Stomach (tissue), 4 donors: Measurements from ENCODE around the gene AMMECR1L.

Experiments used
- POLR2A ChIP-seq, 4 donors: fragments of 450-650 bp; IDR thresholded peaks; one replicate each; pipeline ENCODE4 v1.6.1; 2016; ENCODE audit warnings: antibody characterized with exemption in 4 of 4, control low read depth in 2 of 4, mild to moderate bottlenecking in 1 of 4, moderate library complexity in 1 of 4
- POLR2AphosphoS5 ChIP-seq, 3 donors: sonication (generic); formaldehyde crosslinking; IDR thresholded peaks; one replicate each; pipeline ENCODE4 v1.6.1; 2016; ENCODE audit warnings: antibody characterized with exemption in 3 of 3
- TF ChIP-seq, protein P1 (sequence below), 7 experiments: fragments of 450-650 bp in 4 of 7; fragments of 200-600 bp in 3 of 7; sonication (generic) in 3 of 7; IDR thresholded peaks; one replicate each; pipeline ENCODE4 v1.5.1; 2016 to 2019; ENCODE audit warnings: antibody characterized with exemption in 7 of 7, control low read depth in 2 of 7, mild to moderate bottlenecking in 1 of 7

DNA sequence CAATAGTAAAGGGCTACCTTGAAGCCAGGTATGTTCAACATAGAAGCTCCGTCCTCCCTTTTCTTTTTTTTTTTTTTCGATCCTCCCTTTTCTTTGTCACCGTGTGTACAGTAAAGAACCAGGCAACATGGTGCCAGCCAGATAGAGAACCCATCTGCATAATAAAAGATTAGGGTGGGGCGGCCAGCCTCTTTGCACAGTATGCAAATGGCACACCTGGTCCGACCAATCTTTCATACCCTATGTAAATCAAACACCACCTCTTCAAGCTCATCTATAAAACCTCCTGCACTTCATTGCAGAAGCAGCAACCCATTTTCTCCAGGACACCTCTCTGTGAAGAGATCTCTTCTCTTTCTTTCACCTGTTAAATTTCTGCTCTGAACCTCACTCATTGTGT, 67.5 kb downstream of the AMMECR1L start:
- TF ChIP-seq POLR2AphosphoS5 (IDR thresholded peaks at IDR 0.05) (no peak), POLR2A (IDR thresholded peaks at IDR 0.05) (no peak)
- TF ChIP-seq, protein P1, sequence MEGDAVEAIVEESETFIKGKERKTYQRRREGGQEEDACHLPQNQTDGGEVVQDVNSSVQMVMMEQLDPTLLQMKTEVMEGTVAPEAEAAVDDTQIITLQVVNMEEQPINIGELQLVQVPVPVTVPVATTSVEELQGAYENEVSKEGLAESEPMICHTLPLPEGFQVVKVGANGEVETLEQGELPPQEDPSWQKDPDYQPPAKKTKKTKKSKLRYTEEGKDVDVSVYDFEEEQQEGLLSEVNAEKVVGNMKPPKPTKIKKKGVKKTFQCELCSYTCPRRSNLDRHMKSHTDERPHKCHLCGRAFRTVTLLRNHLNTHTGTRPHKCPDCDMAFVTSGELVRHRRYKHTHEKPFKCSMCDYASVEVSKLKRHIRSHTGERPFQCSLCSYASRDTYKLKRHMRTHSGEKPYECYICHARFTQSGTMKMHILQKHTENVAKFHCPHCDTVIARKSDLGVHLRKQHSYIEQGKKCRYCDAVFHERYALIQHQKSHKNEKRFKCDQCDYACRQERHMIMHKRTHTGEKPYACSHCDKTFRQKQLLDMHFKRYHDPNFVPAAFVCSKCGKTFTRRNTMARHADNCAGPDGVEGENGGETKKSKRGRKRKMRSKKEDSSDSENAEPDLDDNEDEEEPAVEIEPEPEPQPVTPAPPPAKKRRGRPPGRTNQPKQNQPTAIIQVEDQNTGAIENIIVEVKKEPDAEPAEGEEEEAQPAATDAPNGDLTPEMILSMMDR (IDR thresholded peaks at IDR 0.05) = no peak
